Liver (tissue), 9 donors: ENCODE measurements around the gene PGPEP1. TPM values are rescaled to one million over a fixed set of nuclear protein-coding genes. Genes with fewer than 3 reads are reported as not detected.

Experiments
- DNase-seq: peaks from one replicate; pipeline ENCODE4 v3.0.0-alpha.2; 2017; ENCODE audit warnings: low spot score
- H3K27ac ChIP-seq, 2 donors: one replicate each; pipeline ENCODE4 v1.7.0; 2013; ENCODE audit warnings: inconsistent platforms in 2 of 2, low read length in 2 of 2, control low read depth in 1 of 2, low read depth in 1 of 2, mild to moderate bottlenecking in 1 of 2
- H3K27me3 ChIP-seq, 4 donors: one replicate each; pipeline versions ENCODE4 v1.6.1 to v1.7.0; 2013; ENCODE audit warnings: low read length in 3 of 4, inconsistent platforms in 1 of 4, mild to moderate bottlenecking in 1 of 4, moderate library complexity in 1 of 4; ENCODE audit not compliant: control insufficient read depth in 4 of 4, insufficient read depth in 4 of 4
- H3K36me3 ChIP-seq, 4 donors: one replicate each; pipeline versions ENCODE4 v1.6.1 to v1.7.0; 2013; ENCODE audit warnings: low read length in 3 of 4, mild to moderate bottlenecking in 3 of 4, low read depth in 1 of 4, moderate library complexity in 1 of 4; ENCODE audit not compliant: control insufficient read depth in 4 of 4, insufficient read depth in 3 of 4
- H3K4me1 ChIP-seq, 4 donors: one replicate each; pipeline versions ENCODE4 v1.6.1 to v1.7.0; 2013; ENCODE audit warnings: low read length in 3 of 4, mild to moderate bottlenecking in 3 of 4, moderate library complexity in 1 of 4; ENCODE audit not compliant: control insufficient read depth in 4 of 4, insufficient read depth in 4 of 4
- H3K4me3 ChIP-seq, 3 donors: one replicate each; pipeline versions ENCODE4 v1.6.1 to v1.7.0; 2013; ENCODE audit warnings: low read length in 3 of 3, control low read depth in 1 of 3, low read depth in 1 of 3, mild to moderate bottlenecking in 1 of 3
- H3K9ac ChIP-seq, 2 donors: one replicate each; pipeline ENCODE4 v1.7.0; 2013; ENCODE audit warnings: low read length in 2 of 2, mild to moderate bottlenecking in 2 of 2, moderate library complexity in 2 of 2, control low read depth in 1 of 2, low read depth in 1 of 2
- H3K9me3 ChIP-seq, 4 donors: one replicate each; pipeline versions ENCODE4 v1.6.1 to v1.7.0; 2013; ENCODE audit warnings: low read length in 3 of 4; ENCODE audit not compliant: control insufficient read depth in 4 of 4
- ATF3 ChIP-seq: IDR thresholded peaks from 2 replicates; pipeline ENCODE4 v1.6.1; 2016; ENCODE audit warnings: antibody characterized with exemption
- CTCF ChIP-seq: fragments of 150-350 bp; IDR thresholded peaks from 2 replicates; pipeline ENCODE4 v1.5.1; 2017; ENCODE audit warnings: improper control_type of control experiment, low read depth, low read length; ENCODE audit not compliant: missing input control
- EGR1 ChIP-seq, 2 donors: IDR thresholded peaks; 2 replicates each; pipeline ENCODE4 v1.6.1; 2016 to 2018; ENCODE audit warnings: antibody characterized with exemption in 2 of 2, low read depth in 2 of 2
- FOXA1 ChIP-seq: IDR thresholded peaks from 2 replicates; pipeline ENCODE4 v1.6.1; 2016; ENCODE audit warnings: antibody characterized with exemption
- FOXA2 ChIP-seq: IDR thresholded peaks from 2 replicates; pipeline ENCODE4 v1.6.1; 2016; ENCODE audit warnings: antibody characterized with exemption
- GABPA ChIP-seq, 2 donors: IDR thresholded peaks in 1 of 2; conservative IDR thresholded peaks in 1 of 2; 2 replicates each; pipeline ENCODE4 v1.6.1; 2016; ENCODE audit warnings: antibody characterized with exemption in 2 of 2, mild to moderate bottlenecking in 1 of 2, moderate library complexity in 1 of 2
- HNF4A ChIP-seq, 2 donors: conservative IDR thresholded peaks; 2 replicates each; pipeline ENCODE4 v1.6.1; 2016; ENCODE audit warnings: antibody characterized with exemption in 2 of 2, mild to moderate bottlenecking in 2 of 2
- HNF4G ChIP-seq: IDR thresholded peaks from 2 replicates; pipeline ENCODE4 v1.6.1; 2016; ENCODE audit warnings: antibody characterized with exemption
- MAX ChIP-seq: IDR thresholded peaks from 2 replicates; pipeline ENCODE4 v1.6.1; 2016; ENCODE audit warnings: antibody characterized with exemption
- NR2F2 ChIP-seq: IDR thresholded peaks from 2 replicates; pipeline ENCODE4 v1.6.1; 2016; ENCODE audit warnings: antibody characterized with exemption
- RAD21 ChIP-seq, 2 donors: IDR thresholded peaks; 2 replicates each; pipeline ENCODE4 v1.6.1; 2016; ENCODE audit warnings: antibody characterized with exemption in 2 of 2, mild to moderate bottlenecking in 2 of 2
- REST ChIP-seq: IDR thresholded peaks from 2 replicates; pipeline ENCODE4 v1.6.1; 2016; ENCODE audit warnings: antibody characterized with exemption, mild to moderate bottlenecking
- RXRA ChIP-seq, 2 donors: IDR thresholded peaks; 2 replicates each; pipeline ENCODE4 v1.6.1; 2017 to 2018; ENCODE audit warnings: antibody characterized with exemption in 2 of 2, mild to moderate bottlenecking in 1 of 2
- SP1 ChIP-seq: IDR thresholded peaks from 2 replicates; pipeline ENCODE4 v1.6.1; 2018; ENCODE audit warnings: antibody characterized with exemption, mild to moderate bottlenecking
- TAF1 ChIP-seq: conservative IDR thresholded peaks from 2 replicates; pipeline ENCODE4 v1.6.1; 2016; ENCODE audit warnings: antibody characterized with exemption, mild to moderate bottlenecking
- YY1 ChIP-seq: IDR thresholded peaks from 2 replicates; pipeline ENCODE4 v1.6.1; 2016; ENCODE audit warnings: antibody characterized with exemption, mild to moderate bottlenecking
- ZBTB33 ChIP-seq: IDR thresholded peaks from 2 replicates; pipeline ENCODE4 v1.6.1; 2016; ENCODE audit warnings: antibody characterized with exemption
- WGBS: extraction: QIAGEN DNeasy Blood & Tissue Kit; methylation state at CpG from one replicate; pipeline ENCODE4 v1.1.7; 2013; 5-methylcytosine and 5-hydroxymethylcytosine counted together
- polyA plus RNA-seq, 2 donors: library from polyadenylated mRNA; stranded (reverse) in 1 of 2; unstranded in 1 of 2; fragments of 200-250 nt in 1 of 2; fragments of >200 nt in 1 of 2; fragmentation: Nextera tagmentation in 1 of 2; extraction: Ambion mirVana in 1 of 2; gene quantifications; one replicate each; pipeline versions ENCODE4 v1.2.1 to v1.2.3, GENCODE V29; 2013 to 2015
- total RNA-seq, 2 donors: library from RNA; depleted of rRNA; stranded (reverse); fragments of >200 nt; gene quantifications; one replicate each; pipeline ENCODE4 v1.2.3, GENCODE V29; 2014
- donor health status: healthy.
- donor health status: healthy.
- donor health status: healthy.
- donor health status: healthy.
- donor health status: healthy.

Gene PGPEP1
- total and polyA plus RNA-seq, 4 donors: 15.8 to 48.3 (median 26.2) TPM

GRCh38 chr19:18408053-18408476 lies 67.7 kb downstream of the PGPEP1 start:
- H3K27me3 ChIP-seq: no peaks in the 10 kb centered on the region
- H3K27ac ChIP-seq: no peak overlapping the region
- H3K36me3 ChIP-seq: no peaks in the 10 kb centered on the region
- DNase-seq: peak; percentile 74
- H3K9me3 ChIP-seq: no peaks in the 10 kb centered on the region
- H3K9ac ChIP-seq: no peak overlapping the region
- WGBS: 63% methylated on average over 10 of the region's 10 CpGs
- no peaks in the 10 kb centered on the region for H3K4me1 ChIP-seq
- no peak overlapping the region for H3K4me3 ChIP-seq
- TF ChIP-seq FOXA1 (no peak), RXRA (IDR thresholded peaks at IDR 0.05) (peak in 1 of 2 donors; percentile 40), TAF1 (no peak), RAD21 (IDR thresholded peaks at IDR 0.05) (peak; percentile 64 to 79), ZBTB33 (no peak), MAX (no peak), NR2F2 (no peak), FOXA2 (no peak), CTCF (peak; percentile 48), YY1 (no peak), REST (no peak), HNF4A (conservative IDR thresholded peaks at IDR 0.05) (no peak), HNF4G (no peak), SP1 (no peak), EGR1 (IDR thresholded peaks at IDR 0.05; ENCODE audit: low read depth in 2 of 2) (no peak)

GRCh38 chr19:18412610-18413239 lies 72.3 kb downstream of the PGPEP1 start:
- H3K9ac ChIP-seq: no peak overlapping the region
- no peaks in the 10 kb centered on the region for H3K9me3 ChIP-seq
- no peak overlapping the region for H3K4me3 ChIP-seq
- WGBS: 80% methylated on average over 16 of the region's 16 CpGs
- no peak overlapping the region for H3K27ac ChIP-seq
- DNase-seq: no peak
- no peaks in the 10 kb centered on the region for H3K36me3 ChIP-seq
- peaks cover 6 to 27% (median 18%) of the 10 kb centered on the region in 4 donors for H3K4me1 ChIP-seq
- H3K27me3 ChIP-seq: no peaks in the 10 kb centered on the region
- TF ChIP-seq YY1: no peak
- TF ChIP-seq GABPA (IDR thresholded peaks at IDR 0.05 in 1 of 2, conservative IDR thresholded peaks at IDR 0.05 in 1 of 2): no peak
- no peak for TF ChIP-seq ATF3
- TF ChIP-seq FOXA2: no peak
- no peak for TF ChIP-seq REST
- TF ChIP-seq FOXA1: no peak
- no peak for TF ChIP-seq NR2F2
- TF ChIP-seq RXRA (IDR thresholded peaks at IDR 0.05): no peak
- TF ChIP-seq EGR1 (IDR thresholded peaks at IDR 0.05; ENCODE audit: low read depth in 2 of 2): no peak
- TF ChIP-seq CTCF: no peak
- TF ChIP-seq TAF1: no peak
